Cardiac fibroblast (primary cell): ENCODE measurements around the gene NAT16.
A peak's percentile ranks its signal among the peaks of the same experiment; 100 is the strongest.
"Not testable (repeated sequence)": the region's sequence is repeated elsewhere in the genome, so short reads cannot be mapped to it uniquely, and the experiment has no call there.

Experiments
- DNase-seq, 2 donors: peaks; one replicate each; pipeline versions ENCODE4 v3.0.0 to v3.0.0-alpha.2; 2010; ENCODE audit warnings: low read depth in 2 of 2
- H3K4me3 ChIP-seq, 2 donors: replicated peaks in 1 of 2; 1 replicate in 1 of 2; 2 replicates in 1 of 2; pipeline ENCODE4 v1.5.1; 2011; ENCODE audit warnings: low read depth in 2 of 2, low read length in 2 of 2, mild to moderate bottlenecking in 2 of 2, moderate library complexity in 1 of 2
- TF ChIP-seq, protein P1 (sequence below): IDR thresholded peaks from one replicate; pipeline ENCODE4 v1.5.1; 2011; ENCODE audit warnings: low read depth, mild to moderate bottlenecking, low read length, inconsistent platforms

NAT16 gene

DNA sequence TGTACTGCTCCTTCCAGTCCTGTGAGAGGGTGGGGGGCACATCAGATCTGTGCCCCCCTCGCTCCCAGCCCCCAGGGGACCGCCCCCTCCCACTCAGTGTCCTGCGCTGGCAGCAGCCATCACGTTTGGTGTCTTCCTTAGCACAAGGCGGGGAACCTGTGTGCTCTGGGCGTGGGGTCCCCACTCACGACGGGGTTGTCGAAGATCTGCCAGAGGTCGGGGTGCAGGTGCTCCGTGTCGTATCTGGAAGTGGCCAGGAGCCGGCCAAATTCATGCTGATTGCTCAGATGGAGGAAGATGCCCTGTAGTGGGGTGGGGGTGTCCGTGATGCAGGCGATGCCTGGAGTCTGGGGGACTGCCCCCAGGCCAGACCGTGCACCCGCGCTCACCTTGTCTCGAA, 30.1 kb upstream of the NAT16 start:
- DNase-seq: no peak
- no peak overlapping the region for H3K4me3 ChIP-seq
- TF ChIP-seq, protein P1, sequence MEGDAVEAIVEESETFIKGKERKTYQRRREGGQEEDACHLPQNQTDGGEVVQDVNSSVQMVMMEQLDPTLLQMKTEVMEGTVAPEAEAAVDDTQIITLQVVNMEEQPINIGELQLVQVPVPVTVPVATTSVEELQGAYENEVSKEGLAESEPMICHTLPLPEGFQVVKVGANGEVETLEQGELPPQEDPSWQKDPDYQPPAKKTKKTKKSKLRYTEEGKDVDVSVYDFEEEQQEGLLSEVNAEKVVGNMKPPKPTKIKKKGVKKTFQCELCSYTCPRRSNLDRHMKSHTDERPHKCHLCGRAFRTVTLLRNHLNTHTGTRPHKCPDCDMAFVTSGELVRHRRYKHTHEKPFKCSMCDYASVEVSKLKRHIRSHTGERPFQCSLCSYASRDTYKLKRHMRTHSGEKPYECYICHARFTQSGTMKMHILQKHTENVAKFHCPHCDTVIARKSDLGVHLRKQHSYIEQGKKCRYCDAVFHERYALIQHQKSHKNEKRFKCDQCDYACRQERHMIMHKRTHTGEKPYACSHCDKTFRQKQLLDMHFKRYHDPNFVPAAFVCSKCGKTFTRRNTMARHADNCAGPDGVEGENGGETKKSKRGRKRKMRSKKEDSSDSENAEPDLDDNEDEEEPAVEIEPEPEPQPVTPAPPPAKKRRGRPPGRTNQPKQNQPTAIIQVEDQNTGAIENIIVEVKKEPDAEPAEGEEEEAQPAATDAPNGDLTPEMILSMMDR: no peak

GRCh38 chr7:101208794-101209193, 28.7 kb upstream of the NAT16 start:
- H3K4me3 ChIP-seq: no peak overlapping the region
- TF ChIP-seq, protein P1: no peak

GRCh38 chr7:101207459-101207858, 27.4 kb upstream of the NAT16 start:
- DNase-seq: no peak
- TF ChIP-seq, protein P1: no peak
- no peak overlapping the region for H3K4me3 ChIP-seq

More at GRCh38 chr7:101208794-101209193, 28.7 kb upstream of the NAT16 start:
- DNase-seq: no peak

- H3K4me3 ChIP-seq: no peak overlapping the region
- TF ChIP-seq, protein P1: no peak
- DNase-seq: no peak
These were observed 26.6 kb upstream of the NAT16 start for GRCh38 chr7:101206665-101207042.

DNA sequence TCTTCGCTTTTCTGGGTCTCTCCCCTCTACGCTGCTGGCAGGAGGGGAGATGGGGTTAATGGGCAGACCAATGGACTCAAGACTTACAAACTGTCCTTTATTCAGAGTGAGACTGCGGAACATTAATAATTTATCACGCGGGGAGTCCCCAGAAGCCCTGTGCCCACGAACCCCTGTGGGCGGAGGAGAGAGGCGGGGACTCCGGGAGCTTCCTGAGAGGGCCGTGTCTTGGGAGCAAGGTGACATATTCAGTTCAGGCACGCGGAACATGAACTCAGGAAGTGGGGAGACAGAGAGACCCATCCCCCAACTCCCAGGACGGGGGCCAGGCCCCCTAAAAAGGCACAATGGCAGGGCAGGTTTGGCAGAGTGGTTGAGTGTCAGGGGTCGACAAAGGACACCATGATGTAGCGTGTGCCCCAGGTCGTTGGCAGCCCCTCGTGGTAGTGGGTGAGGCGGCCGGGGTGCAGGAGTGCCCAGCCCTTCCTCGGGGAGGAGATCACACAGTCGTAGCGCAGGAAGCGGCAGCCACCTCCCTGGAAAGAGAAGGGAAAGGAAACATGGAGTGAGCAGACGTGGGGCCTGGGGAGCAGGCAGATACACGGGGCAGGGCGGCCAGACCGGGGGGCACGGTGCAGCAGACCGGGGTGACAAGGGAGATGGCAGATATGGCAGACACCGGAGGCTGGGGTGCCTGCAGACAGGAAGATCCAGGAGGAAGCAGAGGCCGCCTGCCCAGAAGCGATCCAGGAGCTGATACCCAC, 26.0 kb upstream of the NAT16 start:
- no peak overlapping the region for H3K4me3 ChIP-seq
- TF ChIP-seq, protein P1: no peak
- DNase-seq: no peak

DNA sequence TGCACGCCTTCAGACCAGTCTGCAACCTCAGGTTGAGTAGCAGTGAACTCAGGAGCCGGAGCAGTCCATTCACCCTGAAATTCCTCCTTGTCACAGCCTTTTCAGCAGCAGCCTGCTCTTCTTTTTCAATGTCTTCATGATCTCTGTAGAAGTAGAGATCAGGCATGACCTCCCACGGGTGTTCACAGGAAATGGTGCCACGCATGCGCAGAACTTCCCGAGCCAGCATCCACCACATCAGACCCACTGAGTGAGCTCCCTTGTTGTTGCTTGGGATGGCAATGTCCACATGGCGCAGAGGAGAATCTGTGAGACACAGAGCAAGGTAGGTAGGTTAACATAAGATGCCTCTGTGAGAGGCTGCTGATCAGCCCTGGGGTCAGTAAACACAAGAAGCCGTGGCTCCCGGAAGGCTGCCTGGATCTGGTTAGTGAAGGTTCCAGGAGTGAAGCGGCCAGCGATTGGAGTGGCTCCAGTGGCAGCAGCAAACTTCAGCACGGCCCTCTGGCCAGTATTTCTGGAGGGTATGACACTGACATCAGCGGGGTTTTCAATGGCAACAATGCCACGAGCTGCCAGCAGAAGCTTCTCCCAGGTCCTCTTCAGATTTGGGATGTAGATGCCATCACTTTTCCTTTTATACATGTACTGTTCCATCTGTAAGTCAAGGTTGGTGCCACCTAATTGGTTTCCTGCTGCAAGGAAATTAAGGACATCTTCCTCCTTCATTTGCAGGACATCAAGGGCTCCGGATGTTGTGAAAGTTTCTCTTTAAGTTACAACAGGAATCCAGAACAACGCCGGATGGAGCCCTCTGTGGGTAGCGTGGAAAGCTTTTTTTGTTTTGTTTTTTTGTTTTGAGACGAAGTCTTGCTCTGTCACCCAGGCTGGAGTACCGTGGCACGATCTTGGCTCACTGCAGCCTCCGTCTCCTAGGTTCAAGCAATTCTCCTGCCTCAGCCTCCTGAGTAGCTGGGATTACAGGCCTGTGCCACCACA, 23.9 kb upstream of the NAT16 start:
- DNase-seq: peak; percentile 26 to 48
- not testable (repeated sequence) for H3K4me3 ChIP-seq

GRCh38 chr7:101202603-101202918, 22.5 kb upstream of the NAT16 start:
- no peak for DNase-seq
- TF ChIP-seq, protein P1: no peak
- H3K4me3 ChIP-seq: no peak overlapping the region
